Left renal cortex interstitium (tissue), 4 donors: Measurements from ENCODE around the gene ADCY2. TPM values are rescaled to one million over a fixed set of nuclear protein-coding genes. Genes with fewer than 3 reads are reported as not detected.

Experiments
- DNase-seq, 4 donors: peaks; one replicate each; pipeline ENCODE4 v3.0.0-alpha.2; 2013; ENCODE audit warnings: low read depth in 4 of 4, low spot score in 2 of 4, missing footprints in 1 of 4
- polyA plus RNA-seq, 4 donors: library from polyadenylated mRNA; unstranded; fragments of 120-200 nt; gene quantifications; one replicate each; pipeline ENCODE4 v1.2.1, GENCODE V29; 2013; ENCODE audit not compliant: insufficient read length in 4 of 4

ADCY2 gene
- polyA plus RNA-seq, 4 donors: 4.1 to 6.4 (median 5.1) TPM

DNA sequence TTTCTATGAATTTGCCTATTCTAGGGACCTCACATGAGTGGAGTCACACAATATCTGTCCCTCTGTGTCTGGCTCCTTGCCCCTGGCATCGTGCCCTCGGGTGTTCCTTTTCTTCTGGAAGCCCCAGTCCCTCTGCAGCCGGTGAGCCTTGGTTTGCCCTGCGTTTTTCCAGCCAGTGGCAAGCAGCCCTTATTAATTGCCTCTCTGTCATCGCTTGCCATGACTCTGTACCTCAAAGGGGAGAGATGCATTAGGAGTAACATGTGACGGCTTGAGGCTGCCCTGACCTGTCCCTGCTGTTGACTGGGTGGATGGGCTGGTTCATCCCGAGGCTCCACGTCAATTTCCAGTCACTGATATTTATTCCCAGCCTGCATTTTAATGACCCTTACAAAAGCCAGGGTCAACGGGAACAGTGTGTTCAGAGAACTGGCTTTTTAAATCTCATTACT, 367.7 kb downstream of the ADCY2 start:
- DNase-seq: no peak

DNA sequence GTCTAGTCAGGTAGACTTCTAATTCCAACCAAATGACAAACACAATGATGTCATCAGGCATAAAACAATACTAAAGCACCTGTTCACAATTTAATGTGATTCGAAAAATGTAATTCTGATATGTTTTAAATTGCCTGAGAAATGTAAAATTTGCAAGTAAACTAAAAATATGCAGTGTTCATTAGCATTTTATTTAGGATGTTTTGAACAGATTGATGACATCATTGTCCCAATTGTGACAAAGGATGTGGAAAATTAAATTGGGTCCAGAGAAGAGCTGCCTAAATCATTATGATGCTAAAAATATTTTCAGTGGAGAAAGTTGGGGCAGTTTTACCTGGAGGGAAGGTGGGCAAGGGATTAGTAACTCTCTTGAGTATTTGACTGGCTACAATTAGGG, 368.5 kb downstream of the ADCY2 start:
- no peak for DNase-seq

DNA sequence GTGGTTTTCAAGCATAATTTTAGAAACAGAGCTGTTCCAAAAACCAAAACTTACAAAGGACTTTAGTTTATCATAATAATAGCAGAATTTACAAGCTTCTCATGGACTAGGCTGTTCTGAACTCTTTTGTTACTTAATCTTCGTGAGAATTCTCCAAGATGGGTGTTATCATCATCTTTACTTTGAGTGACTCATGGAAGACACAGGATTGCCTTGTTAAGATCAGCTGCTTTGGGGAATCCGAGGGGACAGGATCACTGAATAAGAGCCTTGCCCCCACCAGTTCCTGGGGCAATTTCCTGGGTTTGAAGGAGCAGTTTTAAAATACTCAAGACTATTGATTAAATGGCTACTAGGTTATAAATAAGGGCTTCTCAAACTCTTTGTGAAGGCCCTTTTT, 374.5 kb downstream of the ADCY2 start:
- no peak for DNase-seq

DNA sequence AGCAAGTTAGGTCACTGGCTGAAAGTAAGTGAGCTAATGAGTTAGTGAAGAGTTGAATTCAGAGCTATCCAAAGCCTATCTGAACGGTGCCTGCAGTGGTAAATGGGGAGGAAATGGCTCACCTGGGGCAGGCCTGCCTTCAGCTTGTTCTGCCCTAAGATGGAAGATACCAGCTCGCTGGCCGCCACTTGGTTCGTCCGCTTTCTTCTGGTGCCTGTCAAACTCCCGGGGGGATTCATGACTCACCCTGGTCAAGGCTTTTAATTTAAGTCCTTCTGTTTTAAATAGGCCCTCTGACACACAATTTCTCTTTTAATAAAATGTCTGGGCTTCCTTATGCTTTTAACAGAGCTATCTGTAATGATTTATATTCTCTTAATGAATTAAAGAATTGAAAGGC, 376.2 kb downstream of the ADCY2 start:
- DNase-seq: no peak

DNA sequence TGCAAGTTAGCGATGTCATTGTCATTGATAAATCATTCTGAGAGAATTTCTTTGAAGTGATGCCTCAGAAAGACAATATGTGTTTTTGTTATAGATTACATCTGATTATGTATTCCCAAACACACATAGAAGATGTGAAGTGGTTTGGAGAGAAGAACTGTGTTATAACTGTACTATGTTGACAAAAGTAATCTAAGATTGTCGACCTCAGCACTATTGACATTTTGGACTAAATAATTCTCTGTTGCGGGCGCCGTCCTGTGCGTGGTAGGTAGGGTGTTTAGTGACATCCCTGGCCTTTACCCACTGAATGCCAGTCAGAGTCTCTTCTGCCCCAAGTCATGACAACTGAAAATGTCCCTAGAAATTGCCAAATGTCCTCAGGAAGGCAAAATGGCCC, 377.2 kb downstream of the ADCY2 start:
- DNase-seq: no peak

DNA sequence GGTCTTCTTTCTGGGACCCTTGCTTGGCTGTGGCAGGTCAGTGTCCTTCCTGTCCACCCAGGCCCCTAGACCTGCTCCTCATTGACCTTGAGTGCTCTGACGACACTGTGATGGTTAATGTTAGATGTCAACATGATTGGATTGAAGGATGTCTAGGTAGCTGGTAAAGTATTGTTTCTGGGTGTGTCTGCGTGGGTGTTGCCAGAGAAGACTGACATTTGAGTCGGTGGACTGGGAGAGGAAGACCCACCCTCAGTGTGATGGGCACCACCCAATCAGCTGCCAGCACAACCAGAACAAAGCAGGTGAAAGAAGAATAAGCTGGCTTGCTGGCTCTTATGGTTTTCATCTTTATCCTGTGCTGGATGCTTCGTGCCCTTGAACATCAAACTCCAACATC, 380.5 kb downstream of the ADCY2 start:
- DNase-seq: no peak

DNA sequence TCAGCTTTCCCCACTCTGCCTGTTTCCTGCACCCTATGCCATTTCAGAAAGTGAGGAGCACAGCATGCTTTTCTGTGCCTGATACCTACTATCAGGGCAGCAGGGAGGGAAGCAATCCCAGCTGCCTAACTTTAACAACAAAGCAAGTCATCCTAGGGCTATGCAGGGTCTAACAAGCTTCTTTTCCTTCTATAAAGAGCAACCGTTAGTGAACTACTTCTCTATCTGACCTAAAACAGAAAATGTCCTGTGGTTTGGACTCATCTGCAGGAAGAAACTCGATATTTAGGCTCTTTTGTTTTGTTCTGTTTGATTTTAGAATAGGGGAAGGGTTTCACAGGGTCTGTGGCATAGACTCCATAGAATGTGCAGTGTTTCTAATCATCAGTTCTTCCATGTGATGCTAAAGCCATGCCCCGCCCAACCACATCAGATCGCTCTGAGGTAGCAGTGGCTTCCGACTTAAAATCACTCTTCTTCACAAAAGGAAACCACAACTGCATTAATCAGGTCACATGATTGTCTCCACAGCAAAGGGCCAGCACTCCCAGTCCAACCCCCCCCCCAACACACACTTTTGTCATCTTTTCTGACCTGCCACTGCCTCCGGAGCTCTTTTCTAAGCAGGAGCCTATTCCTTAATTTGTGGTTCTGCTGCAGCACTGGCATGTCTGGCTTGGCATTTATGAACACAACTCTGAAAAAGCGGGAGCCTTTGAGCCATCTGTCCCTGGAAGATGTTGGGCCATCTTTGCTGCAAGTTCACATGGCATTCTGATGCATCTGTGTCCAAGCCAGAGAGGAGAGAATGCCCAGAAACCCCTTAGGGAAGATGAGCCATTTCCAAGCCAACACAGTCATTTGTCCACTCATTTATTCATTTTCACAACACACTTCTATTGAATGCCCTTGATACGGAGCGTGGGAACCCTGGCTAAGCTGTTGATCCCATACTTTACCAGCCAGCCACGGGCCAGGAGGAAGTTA, 383.4 kb downstream of the ADCY2 start:
- no peak for DNase-seq

DNA sequence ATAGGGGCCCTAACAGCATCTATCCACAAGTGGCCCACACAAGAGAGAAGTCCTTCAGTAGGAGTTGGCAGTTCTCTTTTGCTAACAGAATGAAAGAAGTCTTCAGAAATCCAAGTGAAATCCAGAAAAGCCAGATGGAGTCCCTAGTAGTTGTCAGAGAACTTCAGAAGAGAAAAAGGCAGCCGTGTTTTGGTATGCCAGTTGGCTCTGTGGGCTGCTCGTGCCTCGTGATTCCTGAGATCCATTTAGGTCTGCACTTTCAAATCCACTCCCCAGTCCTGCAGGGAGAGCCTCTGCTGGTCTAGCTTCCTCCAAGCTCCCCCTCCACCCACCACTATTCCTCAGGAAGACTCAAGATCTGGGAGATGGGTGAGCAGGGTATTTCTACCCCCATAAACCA, 386.0 kb downstream of the ADCY2 start:
- DNase-seq: no peak

DNA sequence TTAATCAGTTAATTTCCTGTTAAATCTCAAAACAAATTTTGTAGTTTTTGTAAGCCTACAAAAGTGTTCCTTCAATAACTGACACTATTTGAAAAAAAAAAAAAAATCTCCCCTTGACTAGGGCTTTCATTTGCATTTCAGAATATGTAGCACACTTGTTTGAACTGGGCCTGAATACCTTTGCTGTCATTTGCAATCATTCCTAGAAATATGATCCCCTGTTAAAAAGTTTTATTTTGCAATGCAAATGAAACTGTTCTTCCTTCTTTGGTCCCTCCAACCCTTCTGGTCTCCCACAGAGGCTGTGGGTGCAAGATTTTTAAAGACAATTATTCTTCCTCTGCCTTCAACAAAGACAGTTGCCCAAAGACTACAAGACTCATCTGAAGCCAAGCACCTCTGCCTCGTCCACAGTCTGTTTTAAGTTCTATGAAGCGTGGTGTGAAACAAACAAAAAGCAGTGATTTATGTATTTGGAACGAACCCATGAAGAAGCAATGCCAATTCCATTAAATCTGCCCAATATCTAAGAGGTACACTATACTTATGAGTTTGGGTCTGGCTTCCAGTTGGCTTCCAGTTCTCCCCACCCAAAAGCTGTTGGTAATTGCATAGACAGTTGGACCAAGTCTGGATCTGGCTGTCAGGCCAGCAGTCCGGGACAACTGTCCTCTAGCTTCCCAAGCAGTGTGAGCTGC, 388.9 kb downstream of the ADCY2 start:
- DNase-seq: no peak

DNA sequence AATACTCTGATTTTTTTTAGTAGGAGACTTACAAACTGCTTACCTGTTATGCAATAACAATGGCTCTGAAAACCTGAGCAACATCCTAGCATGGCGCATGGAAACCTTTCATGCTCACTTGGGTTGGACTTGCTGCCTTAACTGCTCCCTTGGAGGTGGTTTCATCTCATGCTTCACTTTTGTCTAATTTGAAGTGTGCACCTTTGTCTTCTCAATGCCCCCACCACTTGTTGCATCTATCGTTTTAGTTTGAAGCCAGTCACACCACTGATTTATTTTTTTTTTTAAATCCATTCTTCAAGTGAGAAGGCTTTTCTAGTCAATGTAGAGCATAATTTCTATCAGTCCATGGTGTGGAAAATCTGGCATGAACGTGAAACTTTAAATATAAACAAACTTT, 391.8 kb downstream of the ADCY2 start:
- no peak for DNase-seq

DNA sequence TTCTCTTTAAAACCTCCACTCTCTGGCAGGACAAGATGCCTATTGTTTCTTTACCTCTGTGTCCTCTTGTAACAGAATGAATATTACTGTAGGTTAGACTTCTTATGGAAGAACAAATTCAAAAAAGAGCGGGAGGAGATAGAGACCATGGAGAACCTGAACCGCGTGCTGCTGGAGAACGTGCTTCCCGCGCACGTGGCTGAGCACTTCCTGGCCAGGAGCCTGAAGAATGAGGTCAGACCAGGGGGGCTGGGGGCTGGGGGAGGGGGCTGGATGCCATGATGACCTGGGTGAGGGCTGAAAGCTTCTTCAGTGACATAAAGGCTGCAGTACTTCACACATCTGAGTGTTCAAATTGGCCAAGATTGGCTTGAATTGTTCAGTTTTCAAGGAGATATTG, 393.6 kb downstream of the ADCY2 start:
- DNase-seq: no peak

DNA sequence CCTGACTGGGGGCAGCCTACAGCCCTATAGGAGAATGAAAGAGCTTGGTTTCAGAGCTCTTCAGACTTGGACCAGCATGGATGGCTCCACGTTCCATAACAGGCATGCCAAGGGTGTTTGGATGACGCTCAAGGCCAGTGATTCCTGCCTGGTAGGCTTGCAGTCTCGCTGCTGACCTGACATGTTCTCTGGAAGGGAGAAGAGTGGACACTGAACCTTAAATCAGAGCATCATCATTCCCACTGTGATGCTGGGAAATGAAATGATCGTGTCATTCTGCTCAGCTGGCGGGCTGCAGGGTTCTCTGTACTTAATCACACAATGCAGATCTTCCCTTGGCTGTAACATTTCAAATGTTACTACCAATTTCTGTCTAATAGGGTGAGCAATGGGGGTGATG, 398.0 kb downstream of the ADCY2 start:
- no peak for DNase-seq

DNA sequence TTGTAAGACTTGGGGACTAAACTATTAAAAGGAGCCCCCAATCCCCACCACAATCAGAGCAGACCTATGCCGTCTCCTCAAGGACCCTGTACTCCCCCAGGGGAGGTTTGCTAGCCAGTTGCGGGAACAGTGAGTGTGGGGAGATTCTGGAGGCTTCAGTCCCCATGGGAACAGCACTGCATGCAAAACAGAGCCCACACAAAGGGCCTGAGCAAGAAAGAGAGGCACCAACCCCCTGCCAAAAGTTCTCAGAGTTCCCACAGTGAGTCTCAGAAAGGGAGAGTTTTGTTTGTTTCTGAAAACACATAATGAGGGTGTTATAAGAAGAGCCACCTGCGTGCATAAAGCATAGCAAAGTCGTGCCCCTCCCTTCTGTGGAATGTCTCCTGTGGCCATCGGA, 398.4 kb downstream of the ADCY2 start:
- no peak for DNase-seq

DNA sequence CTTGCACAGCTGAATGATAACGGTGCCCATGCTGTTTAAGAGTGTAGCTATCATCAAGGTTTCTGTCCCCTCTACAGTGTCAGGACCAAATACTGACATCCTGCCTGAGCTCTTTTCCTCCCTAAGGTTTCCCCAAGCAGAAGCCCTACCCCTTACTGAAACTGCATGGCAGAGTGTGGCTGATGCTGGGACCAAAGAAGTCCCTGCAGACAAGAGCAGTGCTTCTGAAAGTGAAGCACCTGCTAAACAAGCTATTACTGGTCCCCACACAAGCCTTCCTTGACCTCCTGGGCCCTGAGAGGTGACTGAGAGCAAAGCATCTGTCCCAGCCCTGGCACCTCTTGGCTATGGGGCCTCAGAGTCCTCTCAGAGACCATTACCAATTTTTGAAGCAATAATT, 398.9 kb downstream of the ADCY2 start:
- no peak for DNase-seq

DNA sequence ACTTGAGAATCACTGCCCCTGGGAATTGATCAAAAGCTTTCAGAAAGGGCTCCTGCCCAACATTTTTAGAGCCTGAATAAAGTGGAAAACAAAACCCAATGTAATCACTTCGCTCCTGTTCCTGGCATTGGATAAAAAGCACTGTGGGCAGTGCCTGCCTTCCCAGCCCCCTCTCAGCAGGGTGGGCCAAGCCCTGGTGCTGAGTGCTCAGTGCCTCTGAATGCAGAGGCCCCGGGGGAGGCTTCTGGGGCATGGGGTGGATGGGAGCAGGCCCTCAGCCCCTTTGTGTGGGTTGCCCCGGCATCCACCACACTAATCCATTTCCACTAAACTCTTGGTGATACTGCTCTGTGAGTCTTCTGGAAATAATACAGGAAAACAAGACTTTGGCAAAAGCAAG, 399.4 kb downstream of the ADCY2 start:
- DNase-seq: no peak

DNA sequence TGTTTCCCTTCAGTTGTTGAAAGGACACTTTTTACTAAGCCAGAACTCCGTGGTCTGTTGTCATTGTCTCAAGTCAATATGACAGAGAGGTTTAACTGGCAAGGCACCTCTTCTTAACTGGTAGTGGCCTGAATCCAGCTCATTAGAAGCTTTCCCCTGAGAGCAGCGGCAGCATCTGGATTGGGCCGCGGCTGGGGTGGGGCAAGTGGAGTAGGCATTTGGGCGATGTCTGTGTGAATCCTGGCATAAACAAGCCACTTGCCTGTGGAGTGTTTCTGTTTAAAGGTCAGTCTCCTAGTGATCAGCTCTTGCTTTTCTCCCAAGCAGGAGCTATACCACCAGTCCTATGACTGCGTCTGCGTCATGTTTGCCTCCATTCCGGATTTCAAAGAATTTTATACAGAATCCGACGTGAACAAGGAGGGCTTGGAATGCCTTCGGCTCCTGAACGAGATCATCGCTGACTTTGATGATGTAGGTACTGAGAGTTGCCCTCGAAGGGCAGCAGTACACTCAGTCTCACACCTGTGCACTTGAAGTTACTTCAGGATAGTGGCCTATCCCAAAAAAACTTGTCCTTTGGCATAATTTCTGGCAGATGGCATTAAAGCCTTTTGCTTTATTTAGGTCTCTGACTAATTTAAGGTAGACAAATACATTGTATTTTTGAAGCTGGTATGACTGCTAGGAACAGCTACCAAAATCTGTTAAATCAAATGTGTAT, 406.1 kb downstream of the ADCY2 start:
- no peak for DNase-seq

DNA sequence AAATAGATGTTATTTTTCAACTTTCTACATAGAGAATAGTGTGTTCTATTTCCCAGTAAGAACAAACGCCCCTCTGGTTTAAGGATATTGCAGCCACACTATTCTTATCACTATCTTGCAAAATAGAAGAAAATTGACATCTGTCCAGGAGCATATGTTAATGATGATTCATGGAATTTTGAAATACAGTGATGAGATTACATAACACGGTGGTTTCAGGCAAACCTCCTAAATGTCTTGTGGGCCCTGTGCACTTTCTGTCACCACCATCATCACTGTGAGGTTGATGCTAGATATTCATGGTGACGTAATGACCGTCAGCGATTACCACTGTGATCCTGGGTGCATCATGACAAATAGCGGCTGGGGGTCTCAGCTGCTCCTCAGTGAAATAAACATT, 406.9 kb downstream of the ADCY2 start:
- no peak for DNase-seq

DNA sequence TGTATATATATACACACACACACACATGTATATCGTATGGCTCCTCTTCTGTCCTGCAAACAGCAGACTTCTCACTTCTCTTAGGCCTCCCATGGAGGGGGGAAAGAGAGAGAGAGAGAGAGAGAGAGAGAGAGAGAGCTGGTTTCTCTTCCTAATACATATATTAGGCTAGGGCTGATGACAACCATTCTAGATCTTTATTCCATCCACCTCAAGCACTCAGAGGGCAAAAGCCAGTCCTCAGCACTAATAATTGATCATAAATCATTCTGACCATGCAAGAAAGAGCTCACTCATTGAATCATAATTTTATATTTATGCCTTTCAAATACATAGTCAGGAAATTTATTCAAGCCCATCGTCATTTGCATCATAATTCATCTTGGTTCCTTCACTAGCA, 408.0 kb downstream of the ADCY2 start:
- DNase-seq: no peak

DNA sequence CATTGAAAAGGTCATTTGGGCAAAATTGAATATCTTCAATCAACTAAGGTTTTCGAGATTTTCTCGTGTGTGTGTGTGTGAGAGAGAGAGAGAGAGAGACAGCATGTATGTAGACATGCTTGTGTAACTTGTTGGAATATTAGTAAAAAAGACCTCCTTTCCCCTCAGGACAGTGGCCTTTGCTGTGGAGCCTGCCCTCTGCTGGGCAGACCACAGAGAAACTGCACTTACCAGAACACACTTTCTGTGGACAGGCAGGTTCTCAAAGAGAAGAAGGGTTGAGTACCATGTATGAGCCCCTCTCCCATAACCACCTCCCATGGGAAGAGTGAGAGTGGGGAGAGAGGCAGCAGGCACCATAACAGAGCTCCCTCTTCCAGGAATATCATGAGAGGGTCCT, 409.4 kb downstream of the ADCY2 start:
- no peak for DNase-seq

DNA sequence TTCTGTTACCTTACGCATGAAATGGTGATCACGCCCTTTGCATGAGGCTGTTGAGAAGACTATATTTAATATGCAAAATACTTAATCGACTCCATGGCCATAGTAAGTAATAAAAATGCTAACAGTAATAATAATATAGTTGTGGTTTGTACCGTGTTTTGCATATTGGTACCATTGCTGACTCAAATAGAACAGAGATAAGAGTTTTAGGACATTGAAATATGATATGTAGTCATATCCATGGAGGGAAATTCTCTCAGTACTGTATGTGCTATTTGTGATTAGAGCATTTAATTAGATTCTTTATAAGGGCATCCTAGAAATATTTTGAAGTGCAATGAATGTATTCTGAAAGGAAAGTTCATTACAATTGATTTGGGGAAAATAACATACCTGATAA, 413.1 kb downstream of the ADCY2 start:
- no peak for DNase-seq

DNA sequence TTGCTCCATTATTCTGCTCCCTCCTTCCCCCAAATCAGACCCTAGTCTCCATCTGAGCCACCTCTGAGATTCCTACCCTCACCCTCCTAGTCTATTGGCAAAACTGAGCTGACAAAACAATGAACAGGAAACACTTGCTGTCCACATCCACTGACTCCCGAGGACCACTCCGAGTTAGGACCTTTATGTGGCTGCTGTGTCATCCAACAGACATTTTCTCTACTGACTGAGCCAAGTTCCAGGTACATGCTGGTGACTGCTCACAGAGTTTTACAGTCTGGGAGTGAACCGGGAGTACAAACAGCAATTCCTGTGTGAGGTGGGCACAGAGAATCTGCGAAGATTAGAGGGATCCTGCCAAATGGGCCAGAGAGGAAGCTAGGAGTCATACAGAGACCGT, 415.8 kb downstream of the ADCY2 start:
- no peak for DNase-seq
